GM21447 (cell line): Measurements from ENCODE around the gene F12.
"Not testable (repeated sequence)": the region's sequence is repeated elsewhere in the genome, so short reads cannot be mapped to it uniquely, and the experiment has no call there.

Source experiments
- ATAC-seq: cut with Tn5 transposase; IDR thresholded peaks from one replicate; pipeline ENCODE4 v1.9.1; 2021; ENCODE audit not compliant: unreplicated experiment

Gene F12

GRCh38 chr5:177371120-177372033 lies 38.0 kb downstream of the F12 start:
- ATAC-seq, result no peak

- peak; percentile 36 for ATAC-seq
These were observed 38.8 kb downstream of the F12 start for GRCh38 chr5:177370488-177371119.

- no peak for ATAC-seq
These were observed 39.5 kb downstream of the F12 start for GRCh38 chr5:177369645-177370440.

- ATAC-seq, result no peak
These were observed 40.3 kb downstream of the F12 start for GRCh38 chr5:177368869-177369644.

- ATAC-seq, result no peak
These were observed 41.1 kb downstream of the F12 start for GRCh38 chr5:177367981-177368868.

GRCh38 chr5:177367323-177367848 lies 42.0 kb downstream of the F12 start:
- no peak for ATAC-seq

GRCh38 chr5:177366528-177367322 lies 42.6 kb downstream of the F12 start:
- ATAC-seq, result no peak

GRCh38 chr5:177365845-177366527 lies 43.4 kb downstream of the F12 start:
- no peak for ATAC-seq

- no peak for ATAC-seq
These were observed 45.0 kb downstream of the F12 start for GRCh38 chr5:177364159-177364962.

- ATAC-seq, result no peak
These were observed 45.8 kb downstream of the F12 start for GRCh38 chr5:177363565-177363964.

- no peak for ATAC-seq
These were observed 46.5 kb downstream of the F12 start for GRCh38 chr5:177362610-177363507.

GRCh38 chr5:177362292-177362609 lies 47.1 kb downstream of the F12 start:
- ATAC-seq, result no peak

- ATAC-seq, result no peak
These were observed 47.7 kb downstream of the F12 start for GRCh38 chr5:177361418-177362291.

GRCh38 chr5:177360740-177361139 lies 48.6 kb downstream of the F12 start:
- not testable (repeated sequence) for ATAC-seq

- ATAC-seq, result no peak
These were observed 49.5 kb downstream of the F12 start for GRCh38 chr5:177359860-177360259.
